NB4 (cell line): ENCODE results near the gene GRM1.

Experiments
- DNase-seq: peaks from one replicate; pipeline ENCODE4 v3.0.0; 2010; ENCODE audit warnings: low read depth
- H3K4me3 ChIP-seq: one replicate; pipeline ENCODE4 v1.5.1; 2011; ENCODE audit warnings: mild to moderate bottlenecking, low read depth, low read length, moderate library complexity
- MYC ChIP-seq: IDR thresholded peaks from 2 replicates; pipeline ENCODE4 v1.6.1; 2011; ENCODE audit warnings: low read depth, low read length
- POLR2A ChIP-seq: IDR thresholded peaks from 2 replicates; pipeline ENCODE4 v1.6.1; 2011; ENCODE audit warnings: mild to moderate bottlenecking; ENCODE audit not compliant: insufficient read length; ENCODE audit errors: extremely low read depth
- TF ChIP-seq, protein P1 (sequence below): IDR thresholded peaks from one replicate; pipeline ENCODE4 v1.5.1; 2012; ENCODE audit warnings: low read depth, low read length
- TF ChIP-seq, protein P2 (sequence below): IDR thresholded peaks from 2 replicates; pipeline ENCODE4 v1.6.1; 2011; ENCODE audit warnings: low read depth, low read length

The GRM1 gene

DNA sequence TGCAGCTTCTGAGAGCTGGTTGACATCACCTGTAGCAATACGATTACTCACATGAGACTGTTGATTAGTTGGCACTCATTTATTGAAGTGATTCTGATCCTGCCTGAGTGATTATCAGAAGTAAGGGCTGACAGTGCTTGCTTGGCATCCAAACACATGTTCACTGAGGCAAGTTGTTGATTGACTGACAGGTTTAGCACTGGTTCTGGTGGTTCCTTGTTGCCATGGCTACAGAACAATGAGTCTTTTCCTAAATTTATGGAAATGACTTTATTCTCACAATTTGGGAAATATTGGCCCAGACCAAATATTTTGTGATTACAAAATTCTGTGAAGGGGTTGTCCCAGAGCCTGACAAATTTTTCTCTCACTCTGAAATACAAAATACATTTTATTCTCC, 368.8 kb downstream of the GRM1 start:
- no peak overlapping the region for H3K4me3 ChIP-seq
- TF ChIP-seq, protein P1, sequence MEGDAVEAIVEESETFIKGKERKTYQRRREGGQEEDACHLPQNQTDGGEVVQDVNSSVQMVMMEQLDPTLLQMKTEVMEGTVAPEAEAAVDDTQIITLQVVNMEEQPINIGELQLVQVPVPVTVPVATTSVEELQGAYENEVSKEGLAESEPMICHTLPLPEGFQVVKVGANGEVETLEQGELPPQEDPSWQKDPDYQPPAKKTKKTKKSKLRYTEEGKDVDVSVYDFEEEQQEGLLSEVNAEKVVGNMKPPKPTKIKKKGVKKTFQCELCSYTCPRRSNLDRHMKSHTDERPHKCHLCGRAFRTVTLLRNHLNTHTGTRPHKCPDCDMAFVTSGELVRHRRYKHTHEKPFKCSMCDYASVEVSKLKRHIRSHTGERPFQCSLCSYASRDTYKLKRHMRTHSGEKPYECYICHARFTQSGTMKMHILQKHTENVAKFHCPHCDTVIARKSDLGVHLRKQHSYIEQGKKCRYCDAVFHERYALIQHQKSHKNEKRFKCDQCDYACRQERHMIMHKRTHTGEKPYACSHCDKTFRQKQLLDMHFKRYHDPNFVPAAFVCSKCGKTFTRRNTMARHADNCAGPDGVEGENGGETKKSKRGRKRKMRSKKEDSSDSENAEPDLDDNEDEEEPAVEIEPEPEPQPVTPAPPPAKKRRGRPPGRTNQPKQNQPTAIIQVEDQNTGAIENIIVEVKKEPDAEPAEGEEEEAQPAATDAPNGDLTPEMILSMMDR: no peak
- TF ChIP-seq MYC: no peak
- no peak for TF ChIP-seq POLR2A
- TF ChIP-seq, protein P2, sequence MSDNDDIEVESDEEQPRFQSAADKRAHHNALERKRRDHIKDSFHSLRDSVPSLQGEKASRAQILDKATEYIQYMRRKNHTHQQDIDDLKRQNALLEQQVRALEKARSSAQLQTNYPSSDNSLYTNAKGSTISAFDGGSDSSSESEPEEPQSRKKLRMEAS: no peak
- no peak for DNase-seq

DNA sequence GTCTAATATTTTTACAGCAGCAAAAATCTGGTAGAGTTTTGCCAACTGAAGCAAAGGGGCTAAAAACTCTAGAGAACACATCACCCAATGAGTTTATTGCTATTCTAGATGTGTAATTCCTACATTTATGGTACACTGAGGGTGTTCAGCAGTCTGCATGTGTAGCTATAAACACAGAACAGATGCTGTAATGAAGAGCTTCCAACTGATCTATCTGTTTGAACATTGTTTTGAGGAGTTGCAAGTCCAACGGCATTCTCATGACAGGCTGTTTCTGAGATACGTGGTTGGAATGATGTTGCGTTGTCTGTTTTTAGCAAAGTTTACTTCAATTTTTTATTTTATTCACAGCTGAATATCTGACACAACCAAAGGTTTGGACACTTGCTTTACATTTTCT, 373.6 kb downstream of the GRM1 start:
- no peak overlapping the region for H3K4me3 ChIP-seq
- TF ChIP-seq, protein P2: no peak
- TF ChIP-seq POLR2A (no peak), MYC (no peak)
- TF ChIP-seq, protein P1: no peak
- no peak for DNase-seq

DNA sequence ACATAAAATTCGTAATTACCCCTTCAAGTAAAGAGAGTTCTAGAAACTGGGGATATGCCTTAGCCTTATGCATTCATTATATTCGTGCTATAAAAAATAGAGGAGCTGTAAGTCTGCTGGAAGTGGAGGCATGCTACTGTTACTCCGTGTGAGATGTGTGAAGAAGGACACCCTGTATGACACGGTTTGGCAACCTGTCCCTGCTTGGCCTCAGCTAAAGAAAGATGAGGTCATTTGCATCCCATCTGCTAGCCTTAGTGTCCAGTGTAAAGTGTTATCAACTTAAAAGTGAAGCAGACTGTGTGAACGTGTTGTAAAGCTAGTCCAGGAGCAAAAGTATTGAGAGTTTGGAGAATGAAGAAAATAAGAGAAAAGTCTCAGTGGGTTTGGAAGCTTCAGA, 379.7 kb downstream of the GRM1 start:
- DNase-seq: no peak
- TF ChIP-seq, protein P1: no peak
- TF ChIP-seq MYC: no peak
- no peak for TF ChIP-seq POLR2A
- TF ChIP-seq, protein P2: no peak
- H3K4me3 ChIP-seq: no peak overlapping the region

DNA sequence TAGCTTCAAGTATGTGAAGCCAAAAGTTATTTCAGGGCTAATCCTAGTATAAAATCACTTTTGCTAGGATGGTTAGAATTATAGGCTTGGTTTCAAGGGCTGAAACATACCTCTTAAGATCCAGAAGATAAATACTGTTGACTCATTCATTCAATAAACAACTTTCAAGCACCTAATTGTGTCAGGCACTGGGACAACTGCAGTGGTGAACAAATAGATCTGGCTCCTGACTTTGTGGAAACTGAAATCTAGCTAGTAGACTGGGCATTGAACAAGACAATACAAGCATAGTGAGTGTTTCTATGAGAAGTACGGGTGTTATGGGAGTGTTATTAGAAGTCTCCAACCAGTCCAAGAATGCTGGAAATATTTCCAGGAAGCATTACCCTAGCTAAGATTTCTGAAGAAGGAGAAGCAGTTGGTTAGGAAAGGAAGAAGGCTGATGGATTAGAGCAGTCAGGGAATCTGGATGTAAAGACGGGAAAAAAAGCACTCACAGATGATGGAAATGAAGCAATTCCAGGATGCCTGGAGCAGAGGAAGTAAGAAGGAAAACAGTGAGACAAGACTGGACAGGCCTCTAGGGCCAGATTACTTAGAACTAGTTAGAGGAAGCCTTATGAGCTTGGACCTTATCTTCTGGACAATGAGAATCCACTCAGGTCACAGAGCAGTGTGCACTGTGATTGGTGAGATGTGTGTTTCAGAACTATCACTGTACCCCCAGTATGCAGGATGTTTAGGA, 382.2 kb downstream of the GRM1 start:
- TF ChIP-seq, protein P1: no peak
- DNase-seq: no peak
- H3K4me3 ChIP-seq: no peak overlapping the region

DNA sequence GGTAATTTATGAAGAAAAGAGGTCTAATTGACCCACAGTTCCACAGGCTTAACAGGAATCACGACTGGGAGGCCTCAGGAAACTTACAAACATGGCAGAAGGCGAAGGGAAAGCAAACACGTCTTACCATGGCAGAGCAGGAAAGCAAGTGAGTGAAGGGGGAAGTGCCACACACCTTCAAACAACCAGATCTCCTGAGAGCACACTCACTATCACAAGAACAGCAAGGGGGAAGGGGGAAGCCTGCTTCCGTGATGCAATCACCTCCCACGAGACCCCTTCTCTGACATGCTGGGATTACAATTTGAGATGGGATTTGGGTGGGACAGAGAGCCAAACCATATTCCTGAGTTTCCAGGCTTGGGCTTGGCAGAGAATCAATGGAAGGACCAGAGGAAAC, 390.7 kb downstream of the GRM1 start:
- TF ChIP-seq, protein P1: no peak
- TF ChIP-seq, protein P2: no peak
- TF ChIP-seq POLR2A (no peak), MYC (no peak)
- H3K4me3 ChIP-seq: peak overlapping the region; percentile 22
- DNase-seq: peak; percentile 65

DNA sequence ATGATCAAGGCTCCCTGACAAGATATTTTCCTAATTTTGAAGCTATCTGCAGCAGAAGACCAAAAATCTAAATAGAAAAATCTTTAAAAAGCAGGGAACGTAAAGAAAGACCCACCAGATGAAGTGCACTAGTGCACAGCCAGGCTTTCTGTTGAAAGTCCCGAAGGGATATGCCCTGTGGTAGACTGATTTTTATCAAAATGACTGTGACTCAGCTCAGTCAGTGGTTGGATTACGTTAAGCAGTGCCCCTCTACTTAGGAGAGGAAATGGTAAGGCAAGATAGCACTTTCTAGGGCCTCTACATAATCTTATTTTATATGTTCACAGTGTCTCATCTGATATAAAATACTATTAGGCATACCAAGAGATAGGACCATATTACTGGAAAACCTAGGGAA, 391.4 kb downstream of the GRM1 start:
- peak; percentile 81 for DNase-seq
- H3K4me3 ChIP-seq: peak overlapping the region; percentile 22
- TF ChIP-seq MYC (no peak), POLR2A (no peak)
- TF ChIP-seq, protein P2: no peak
- TF ChIP-seq, protein P1: no peak
